C1 segment of cervical spinal cord (tissue), 14 donors: Measurements from ENCODE around the gene CMSS1.

Experiments used
- DNase-seq, 14 donors: peaks; one replicate each; lab custom pipeline; 2025; lab: John Stamatoyannopoulos, UW

Gene CMSS1

GRCh38 chr3:99874237-99875002 is 56.8 kb downstream of the CMSS1 start:
- DNase-seq: no peak

GRCh38 chr3:99875581-99875928 is 57.9 kb downstream of the CMSS1 start:
- DNase-seq: no peak

- peak in 13 of 14 donors; percentile 1 to 72 (median 40) for DNase-seq
Measured at GRCh38 chr3:99875929-99876841, 58.5 kb downstream of the CMSS1 start.

- peak in 1 of 14 donors; percentile 15 for DNase-seq
Measured at GRCh38 chr3:99877031-99877579, 59.4 kb downstream of the CMSS1 start.

- DNase-seq: no peak
Measured at GRCh38 chr3:99878005-99878404, 60.3 kb downstream of the CMSS1 start.

- no peak for DNase-seq
Measured at GRCh38 chr3:99879275-99879674, 61.6 kb downstream of the CMSS1 start.

- no peak for DNase-seq
Measured at GRCh38 chr3:99881121-99881524, 63.5 kb downstream of the CMSS1 start.

GRCh38 chr3:99882436-99883137 is 64.9 kb downstream of the CMSS1 start:
- DNase-seq: no peak

GRCh38 chr3:99883138-99883461 is 65.4 kb downstream of the CMSS1 start:
- DNase-seq: no peak

- no peak for DNase-seq
Measured at GRCh38 chr3:99883693-99884092, 66.0 kb downstream of the CMSS1 start.

GRCh38 chr3:99884484-99884883 is 66.8 kb downstream of the CMSS1 start:
- DNase-seq: no peak

- no peak for DNase-seq
Measured at GRCh38 chr3:99885085-99885484, 67.4 kb downstream of the CMSS1 start.

- DNase-seq: no peak
Measured at GRCh38 chr3:99885851-99886250, 68.2 kb downstream of the CMSS1 start.

GRCh38 chr3:99891610-99892285 is 74.1 kb downstream of the CMSS1 start:
- no peak for DNase-seq

- DNase-seq: no peak
Measured at GRCh38 chr3:99892332-99892731, 74.7 kb downstream of the CMSS1 start.

- DNase-seq: no peak
Measured at GRCh38 chr3:99895131-99895696, 77.6 kb downstream of the CMSS1 start.

GRCh38 chr3:99895703-99896441 is 78.2 kb downstream of the CMSS1 start:
- no peak for DNase-seq

- no peak for DNase-seq
Measured at GRCh38 chr3:99896482-99896881, 78.8 kb downstream of the CMSS1 start.

- no peak for DNase-seq
Measured at GRCh38 chr3:99899603-99900002, 81.9 kb downstream of the CMSS1 start.

GRCh38 chr3:99900248-99900647 is 82.6 kb downstream of the CMSS1 start:
- no peak for DNase-seq
